ENCODE data around the gene C6orf89. TPM values are rescaled to one million over a fixed set of nuclear protein-coding genes. Genes with fewer than 3 reads are reported as not detected.

Gene C6orf89
- polyA plus RNA-seq, 1 donor from 2014 or later, result 24.6 TPM

DNA sequence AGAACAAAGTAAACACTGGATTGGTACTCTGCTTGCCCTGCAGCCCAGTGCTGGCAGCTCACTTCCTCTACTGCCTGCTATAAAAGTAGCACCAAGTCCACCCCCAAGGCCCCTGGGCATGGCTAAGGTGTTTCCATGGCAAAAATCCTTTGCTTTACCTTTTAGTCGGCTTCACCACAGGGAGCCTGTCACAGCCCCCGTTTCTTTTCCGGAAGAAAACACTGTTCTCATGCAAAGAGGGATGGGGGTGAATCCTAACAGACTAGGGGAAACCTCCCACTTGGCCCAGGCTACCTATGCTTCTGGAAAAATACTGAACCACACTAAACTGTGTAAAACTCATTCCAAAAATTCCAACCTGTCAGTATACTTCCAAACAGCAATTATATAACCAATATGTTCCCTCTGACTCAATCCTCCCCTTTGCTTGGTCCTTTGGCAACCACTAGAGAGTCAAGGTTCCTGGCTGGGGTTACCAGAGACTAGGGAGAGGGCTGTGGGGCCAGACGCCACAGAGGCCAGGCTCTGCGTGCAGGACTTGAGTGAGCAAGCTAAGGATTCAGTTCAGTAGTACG is 27.3 kb upstream of the C6orf89 start:
- no peak overlapping the region for H2AFZ ChIP-seq (ENCODE audit: low read depth, low read length)
- H3F3A ChIP-seq (ENCODE audit: insufficient read depth, low read length, poor library complexity, severe bottlenecking), result no peaks in the 10 kb centered on the region
- no peaks in the 10 kb centered on the region for H3K36me3 ChIP-seq (ENCODE audit: insufficient read depth, low read length)
- no peaks in the 10 kb centered on the region for H3K27me3 ChIP-seq (ENCODE audit: insufficient read depth, low read depth, low read length)
- peaks cover 6% of the 10 kb centered on the region for H3K79me2 ChIP-seq (replicated peaks; ENCODE audit: insufficient read depth, low read length)
- TF ChIP-seq MXI1 (conservative IDR thresholded peaks at IDR 0.05; ENCODE audit: poor library complexity, severe bottlenecking) (no peak), EZH2 (IDR thresholded peaks at IDR 0.05; ENCODE audit: borderline replicate concordance, insufficient read depth, low read length, poor library complexity, severe bottlenecking) (no peak), SMC3 (conservative IDR thresholded peaks at IDR 0.05; ENCODE audit: poor library complexity) (no peak), RAD21 (conservative IDR thresholded peaks at IDR 0.05) (no peak), REST (IDR thresholded peaks at IDR 0.05; ENCODE audit: borderline replicate concordance) (no peak), EP300 (conservative IDR thresholded peaks at IDR 0.05; ENCODE audit: poor library complexity, severe bottlenecking) (no peak), TAF1 (IDR thresholded peaks at IDR 0.05; ENCODE audit: low read depth) (no peak), POLR2AphosphoS5 (IDR thresholded peaks at IDR 0.05) (no peak)
- TF ChIP-seq, protein P1, sequence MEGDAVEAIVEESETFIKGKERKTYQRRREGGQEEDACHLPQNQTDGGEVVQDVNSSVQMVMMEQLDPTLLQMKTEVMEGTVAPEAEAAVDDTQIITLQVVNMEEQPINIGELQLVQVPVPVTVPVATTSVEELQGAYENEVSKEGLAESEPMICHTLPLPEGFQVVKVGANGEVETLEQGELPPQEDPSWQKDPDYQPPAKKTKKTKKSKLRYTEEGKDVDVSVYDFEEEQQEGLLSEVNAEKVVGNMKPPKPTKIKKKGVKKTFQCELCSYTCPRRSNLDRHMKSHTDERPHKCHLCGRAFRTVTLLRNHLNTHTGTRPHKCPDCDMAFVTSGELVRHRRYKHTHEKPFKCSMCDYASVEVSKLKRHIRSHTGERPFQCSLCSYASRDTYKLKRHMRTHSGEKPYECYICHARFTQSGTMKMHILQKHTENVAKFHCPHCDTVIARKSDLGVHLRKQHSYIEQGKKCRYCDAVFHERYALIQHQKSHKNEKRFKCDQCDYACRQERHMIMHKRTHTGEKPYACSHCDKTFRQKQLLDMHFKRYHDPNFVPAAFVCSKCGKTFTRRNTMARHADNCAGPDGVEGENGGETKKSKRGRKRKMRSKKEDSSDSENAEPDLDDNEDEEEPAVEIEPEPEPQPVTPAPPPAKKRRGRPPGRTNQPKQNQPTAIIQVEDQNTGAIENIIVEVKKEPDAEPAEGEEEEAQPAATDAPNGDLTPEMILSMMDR (IDR thresholded peaks at IDR 0.05; ENCODE audit: poor library complexity, severe bottlenecking), result no peak
- H3K27ac ChIP-seq (ENCODE audit: low read length), result no peak overlapping the region
- H4K20me1 ChIP-seq (ENCODE audit: insufficient read depth), result no peaks in the 10 kb centered on the region
- H3K4me3 ChIP-seq (ENCODE audit: low read length), result no peak overlapping the region
- no peak overlapping the region for H3K4me2 ChIP-seq (ENCODE audit: low read length)
- H3K9ac ChIP-seq (ENCODE audit: low read length), result no peak overlapping the region
- no peaks in the 10 kb centered on the region for H3K9me3 ChIP-seq (ENCODE audit: low read length)
- no peaks in the 10 kb centered on the region for H3K9me2 ChIP-seq (ENCODE audit: insufficient read depth, low read length)

GRCh38 chr6:36860126-36860525 is 25.6 kb upstream of the C6orf89 start:
- Histone ChIP-seq H3K79me2 (replicated peaks; ENCODE audit: insufficient read depth, low read length) (peaks cover 6% of the 10 kb centered on the region), H2AFZ (ENCODE audit: low read depth, low read length) (no peak overlapping the region), H3K27me3 (ENCODE audit: insufficient read depth, low read depth, low read length) (no peaks in the 10 kb centered on the region), H3K9ac (ENCODE audit: low read length) (no peak overlapping the region), H3K27ac (ENCODE audit: low read length) (no peak overlapping the region), H4K20me1 (ENCODE audit: insufficient read depth) (no peaks in the 10 kb centered on the region), H3F3A (ENCODE audit: insufficient read depth, low read length, poor library complexity, severe bottlenecking) (no peaks in the 10 kb centered on the region), H3K9me2 (ENCODE audit: insufficient read depth, low read length) (no peaks in the 10 kb centered on the region), H3K36me3 (ENCODE audit: insufficient read depth, low read length) (no peaks in the 10 kb centered on the region), H3K9me3 (ENCODE audit: low read length) (no peaks in the 10 kb centered on the region), H3K4me2 (ENCODE audit: low read length) (no peak overlapping the region), H3K4me3 (ENCODE audit: low read length) (no peak overlapping the region)
- TF ChIP-seq POLR2AphosphoS5 (IDR thresholded peaks at IDR 0.05), result no peak
- TF ChIP-seq REST (IDR thresholded peaks at IDR 0.05; ENCODE audit: borderline replicate concordance), result no peak
- TF ChIP-seq EP300 (conservative IDR thresholded peaks at IDR 0.05; ENCODE audit: poor library complexity, severe bottlenecking), result no peak
- no peak for TF ChIP-seq RAD21 (conservative IDR thresholded peaks at IDR 0.05)
- no peak for TF ChIP-seq SMC3 (conservative IDR thresholded peaks at IDR 0.05; ENCODE audit: poor library complexity)
- no peak for TF ChIP-seq EZH2 (IDR thresholded peaks at IDR 0.05; ENCODE audit: borderline replicate concordance, insufficient read depth, low read length, poor library complexity, severe bottlenecking)
- TF ChIP-seq TAF1 (IDR thresholded peaks at IDR 0.05; ENCODE audit: low read depth), result no peak
- no peak for TF ChIP-seq MXI1 (conservative IDR thresholded peaks at IDR 0.05; ENCODE audit: poor library complexity, severe bottlenecking)
- TF ChIP-seq, protein P1 (IDR thresholded peaks at IDR 0.05; ENCODE audit: poor library complexity, severe bottlenecking), result no peak

All from neural cell (in vitro differentiated cells).